Measurements from ENCODE around the gene AP3D1.

The AP3D1 gene

GRCh38 chr19:2195361-2195760 is 44.0 kb upstream of the AP3D1 start:
- TF ChIP-seq, protein P1, sequence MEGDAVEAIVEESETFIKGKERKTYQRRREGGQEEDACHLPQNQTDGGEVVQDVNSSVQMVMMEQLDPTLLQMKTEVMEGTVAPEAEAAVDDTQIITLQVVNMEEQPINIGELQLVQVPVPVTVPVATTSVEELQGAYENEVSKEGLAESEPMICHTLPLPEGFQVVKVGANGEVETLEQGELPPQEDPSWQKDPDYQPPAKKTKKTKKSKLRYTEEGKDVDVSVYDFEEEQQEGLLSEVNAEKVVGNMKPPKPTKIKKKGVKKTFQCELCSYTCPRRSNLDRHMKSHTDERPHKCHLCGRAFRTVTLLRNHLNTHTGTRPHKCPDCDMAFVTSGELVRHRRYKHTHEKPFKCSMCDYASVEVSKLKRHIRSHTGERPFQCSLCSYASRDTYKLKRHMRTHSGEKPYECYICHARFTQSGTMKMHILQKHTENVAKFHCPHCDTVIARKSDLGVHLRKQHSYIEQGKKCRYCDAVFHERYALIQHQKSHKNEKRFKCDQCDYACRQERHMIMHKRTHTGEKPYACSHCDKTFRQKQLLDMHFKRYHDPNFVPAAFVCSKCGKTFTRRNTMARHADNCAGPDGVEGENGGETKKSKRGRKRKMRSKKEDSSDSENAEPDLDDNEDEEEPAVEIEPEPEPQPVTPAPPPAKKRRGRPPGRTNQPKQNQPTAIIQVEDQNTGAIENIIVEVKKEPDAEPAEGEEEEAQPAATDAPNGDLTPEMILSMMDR (IDR thresholded peaks at IDR 0.05; ENCODE audit: low read depth, low read length, missing control alignments), result no peak
- no peak overlapping the region for H3K4me3 ChIP-seq (ENCODE audit: low read depth, low read length)
- no peak for DNase-seq (ENCODE audit: low read depth)

DNA sequence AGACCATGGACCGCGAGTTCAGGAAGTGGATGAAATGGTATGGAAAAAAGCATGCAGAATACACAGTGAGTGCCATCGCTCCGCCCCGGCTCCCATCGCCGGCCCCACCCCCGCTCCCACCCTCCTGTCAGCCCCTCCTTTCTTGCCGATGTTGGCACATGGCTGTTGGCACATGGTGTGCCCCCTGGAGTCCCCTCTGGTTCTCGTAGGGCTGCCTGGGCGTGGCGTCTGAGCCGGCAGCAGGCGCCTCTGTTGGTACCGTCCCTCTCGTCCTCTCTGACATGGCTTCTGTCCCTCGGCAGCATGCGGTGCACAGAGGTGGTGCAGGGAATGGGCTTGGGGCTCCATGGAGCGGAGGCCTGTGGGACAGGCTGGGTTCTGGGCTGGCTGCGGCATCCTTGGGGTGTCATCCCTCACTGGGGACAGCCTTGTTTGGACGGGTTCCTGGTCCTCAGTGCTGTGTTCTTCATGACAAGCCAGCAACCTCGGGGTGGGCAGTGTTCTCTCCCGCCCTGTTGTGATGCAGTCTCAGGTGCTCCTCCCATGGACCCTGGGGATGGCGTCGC is 43.2 kb upstream of the AP3D1 start:
- DNase-seq (ENCODE audit: low read depth), result no peak
- TF ChIP-seq, protein P1 (IDR thresholded peaks at IDR 0.05; ENCODE audit: low read depth, low read length, missing control alignments), result no peak
- no peak overlapping the region for H3K4me3 ChIP-seq (ENCODE audit: low read depth, low read length)

- H3K4me3 ChIP-seq (ENCODE audit: low read depth, low read length), result no peak overlapping the region
- DNase-seq (ENCODE audit: low read depth), result no peak
- TF ChIP-seq, protein P1 (IDR thresholded peaks at IDR 0.05; ENCODE audit: low read depth, low read length, missing control alignments), result no peak
Observed at GRCh38 chr19:2193807-2194206, 42.4 kb upstream of the AP3D1 start.

DNA sequence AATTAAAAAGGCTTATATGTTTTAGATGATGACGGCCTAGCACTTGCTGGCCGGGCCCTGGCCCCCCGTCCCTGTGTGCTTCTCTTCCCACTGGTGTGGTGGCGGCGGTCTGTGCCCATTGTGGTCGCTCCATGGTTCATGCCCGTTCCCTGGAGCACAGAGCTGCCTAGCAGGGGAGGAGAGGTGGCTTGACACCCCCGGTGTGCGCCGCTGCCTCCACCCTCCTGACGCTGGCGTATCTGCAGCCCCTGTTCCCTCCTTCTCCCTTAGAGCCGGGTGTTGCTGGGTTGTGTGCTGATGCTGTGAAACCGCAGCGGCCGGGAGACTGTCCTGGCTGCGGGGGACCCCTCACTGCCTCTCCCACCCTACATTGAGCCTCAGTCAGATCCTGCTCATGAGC is 41.5 kb upstream of the AP3D1 start:
- TF ChIP-seq, protein P1 (IDR thresholded peaks at IDR 0.05; ENCODE audit: low read depth, low read length, missing control alignments), result no peak
- H3K4me3 ChIP-seq (ENCODE audit: low read depth, low read length), result no peak overlapping the region
- no peak for DNase-seq (ENCODE audit: low read depth)

- H3K4me3 ChIP-seq (ENCODE audit: low read depth, low read length), result no peak overlapping the region
- TF ChIP-seq, protein P1 (IDR thresholded peaks at IDR 0.05; ENCODE audit: low read depth, low read length, missing control alignments), result no peak
- DNase-seq (ENCODE audit: low read depth), result no peak
Observed at GRCh38 chr19:2191456-2192310, 40.3 kb upstream of the AP3D1 start.

DNA sequence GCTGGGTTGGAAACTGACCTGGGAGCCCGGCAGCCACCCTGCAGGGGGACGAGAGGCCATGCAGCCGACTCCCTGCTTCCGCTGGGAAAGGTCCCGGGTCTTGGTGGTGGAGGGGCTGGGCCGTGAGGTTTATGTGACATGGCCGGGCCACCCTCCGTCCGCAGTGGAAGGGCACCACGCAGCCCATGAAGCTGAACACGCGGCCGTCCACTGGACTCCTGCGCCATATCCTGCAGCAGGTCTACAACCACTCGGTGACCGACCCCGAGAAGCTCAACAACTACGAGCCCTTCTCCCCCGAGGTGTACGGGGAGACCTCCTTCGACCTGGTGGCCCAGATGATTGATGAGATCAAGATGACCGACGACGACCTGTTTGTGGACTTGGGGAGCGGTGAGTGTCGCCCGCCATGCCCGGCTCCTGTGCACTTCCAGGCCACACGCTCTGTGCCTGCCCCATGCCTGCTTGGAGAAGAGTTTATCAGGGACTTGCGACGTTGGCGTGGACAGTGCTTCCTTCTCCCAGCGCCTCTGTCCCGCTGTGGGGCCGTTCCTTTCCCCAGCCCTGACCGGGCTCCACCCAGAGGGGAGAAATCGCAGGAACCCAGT is 39.6 kb upstream of the AP3D1 start:
- no peak for DNase-seq (ENCODE audit: low read depth)
- TF ChIP-seq, protein P1 (IDR thresholded peaks at IDR 0.05; ENCODE audit: low read depth, low read length, missing control alignments), result no peak
- no peak overlapping the region for H3K4me3 ChIP-seq (ENCODE audit: low read depth, low read length)

Measured in GM12864 (cell line).